Measurements from ENCODE around the gene F2RL2.
"Not testable (repeated sequence)": the region's sequence is repeated elsewhere in the genome, so short reads cannot be mapped to it uniquely, and the experiment has no call there.

F2RL2 gene

GRCh38 chr5:76607353-76607871 is 15.8 kb downstream of the F2RL2 start:
- TF ChIP-seq CTCF (conservative IDR thresholded peaks at IDR 0.05; ENCODE audit: low read depth), result no peak
- ChIA-PET POLR2A (ENCODE audit: low non-redundant PET) (no interaction called here), CTCF (interaction anchor here (0.7 to 1.1 kb wide), 2 partner anchors 102 to 298 kb away, joined by 3 to 4 read pairs; no protein-coding TSS in a partner anchor)
- no peak for DNase-seq (ENCODE audit: low spot score)
- no peak overlapping the region for H3K27ac ChIP-seq

GRCh38 chr5:76606701-76607100 is 16.5 kb downstream of the F2RL2 start:
- ChIA-PET CTCF (interaction anchor here (0.6 to 3.1 kb wide), 4 partner anchors 24 to 168 kb away, joined by 3 to 15 read pairs (median 4); no protein-coding TSS in a partner anchor), POLR2A (ENCODE audit: low non-redundant PET) (no interaction called here)
- no peak for TF ChIP-seq CTCF (conservative IDR thresholded peaks at IDR 0.05; ENCODE audit: low read depth)
- no peak overlapping the region for H3K27ac ChIP-seq
- no peak for DNase-seq (ENCODE audit: low spot score)

GRCh38 chr5:76604838-76605237 is 18.4 kb downstream of the F2RL2 start:
- TF ChIP-seq CTCF (conservative IDR thresholded peaks at IDR 0.05; ENCODE audit: low read depth), result no peak
- no peak overlapping the region for H3K27ac ChIP-seq
- POLR2A ChIA-PET (ENCODE audit: low non-redundant PET), result no interaction called here
- CTCF ChIA-PET, result interaction anchor here (0.6 to 3.1 kb wide), 2 partner anchors 170 to 202 kb away, joined by 4 to 15 read pairs; partner anchors contain the start of gene IQGAP2
- no peak for DNase-seq (ENCODE audit: low spot score)

GRCh38 chr5:76603991-76604390 is 19.2 kb downstream of the F2RL2 start:
- DNase-seq (ENCODE audit: low spot score); H3K27ac ChIP-seq; POLR2A ChIA-PET (ENCODE audit: low non-redundant PET): not testable (repeated sequence)
- CTCF ChIA-PET, result interaction anchor here (3.1 kb wide), 1 partner anchor 170 kb away, joined by 15 read pairs; no protein-coding TSS in a partner anchor

- no peak for DNase-seq (ENCODE audit: low spot score)
- no peak; the same call in 1 of the 2 replicates for TF ChIP-seq CTCF (conservative IDR thresholded peaks at IDR 0.05; ENCODE audit: low read depth)
- ChIA-PET POLR2A (ENCODE audit: low non-redundant PET) (no interaction called here), CTCF (interaction anchor here (0.5 to 5.6 kb wide), 30 partner anchors 7 to 1219 kb away, joined by 3 to 95 read pairs (median 4); partner anchors contain the start of gene F2RL1)
- H3K27ac ChIP-seq, result no peak overlapping the region
These were observed 21.0 kb downstream of the F2RL2 start for GRCh38 chr5:76602094-76602726.

- ChIA-PET POLR2A (ENCODE audit: low non-redundant PET) (no interaction called here), CTCF (interaction anchor here (0.5 to 5.6 kb wide), 28 partner anchors 8 to 885 kb away, joined by 3 to 95 read pairs (median 4); partner anchors contain the start of gene F2RL1)
- no peak overlapping the region for H3K27ac ChIP-seq
- peak; percentile 80 for DNase-seq (ENCODE audit: low spot score)
- TF ChIP-seq CTCF (conservative IDR thresholded peaks at IDR 0.05; ENCODE audit: low read depth), result peak; percentile 78
These were observed 21.7 kb downstream of the F2RL2 start for GRCh38 chr5:76601470-76601869.

- no peak for DNase-seq (ENCODE audit: low spot score)
- CTCF ChIA-PET, result interaction anchor here (0.6 to 5.6 kb wide), 6 partner anchors 64 to 633 kb away, joined by 3 to 95 read pairs (median 6); no protein-coding TSS in a partner anchor
- no peak overlapping the region for H3K27ac ChIP-seq
- TF ChIP-seq CTCF (conservative IDR thresholded peaks at IDR 0.05; ENCODE audit: low read depth), result no peak
- POLR2A ChIA-PET (ENCODE audit: low non-redundant PET), result no interaction called here
These were observed 22.5 kb downstream of the F2RL2 start for GRCh38 chr5:76600716-76601115.

Data from RWPE1 (cell line).